Measurements from ENCODE around the gene PMPCA. TPM values are rescaled to one million over a fixed set of nuclear protein-coding genes. Genes with fewer than 3 reads are reported as not detected.

Gene PMPCA
- total and polyA plus RNA-seq, 2 of the 8 experiments (the other 6 are each of a cell fraction or from before 2014, with no cell fraction given) = 60.0 to 88.2 TPM

DNA sequence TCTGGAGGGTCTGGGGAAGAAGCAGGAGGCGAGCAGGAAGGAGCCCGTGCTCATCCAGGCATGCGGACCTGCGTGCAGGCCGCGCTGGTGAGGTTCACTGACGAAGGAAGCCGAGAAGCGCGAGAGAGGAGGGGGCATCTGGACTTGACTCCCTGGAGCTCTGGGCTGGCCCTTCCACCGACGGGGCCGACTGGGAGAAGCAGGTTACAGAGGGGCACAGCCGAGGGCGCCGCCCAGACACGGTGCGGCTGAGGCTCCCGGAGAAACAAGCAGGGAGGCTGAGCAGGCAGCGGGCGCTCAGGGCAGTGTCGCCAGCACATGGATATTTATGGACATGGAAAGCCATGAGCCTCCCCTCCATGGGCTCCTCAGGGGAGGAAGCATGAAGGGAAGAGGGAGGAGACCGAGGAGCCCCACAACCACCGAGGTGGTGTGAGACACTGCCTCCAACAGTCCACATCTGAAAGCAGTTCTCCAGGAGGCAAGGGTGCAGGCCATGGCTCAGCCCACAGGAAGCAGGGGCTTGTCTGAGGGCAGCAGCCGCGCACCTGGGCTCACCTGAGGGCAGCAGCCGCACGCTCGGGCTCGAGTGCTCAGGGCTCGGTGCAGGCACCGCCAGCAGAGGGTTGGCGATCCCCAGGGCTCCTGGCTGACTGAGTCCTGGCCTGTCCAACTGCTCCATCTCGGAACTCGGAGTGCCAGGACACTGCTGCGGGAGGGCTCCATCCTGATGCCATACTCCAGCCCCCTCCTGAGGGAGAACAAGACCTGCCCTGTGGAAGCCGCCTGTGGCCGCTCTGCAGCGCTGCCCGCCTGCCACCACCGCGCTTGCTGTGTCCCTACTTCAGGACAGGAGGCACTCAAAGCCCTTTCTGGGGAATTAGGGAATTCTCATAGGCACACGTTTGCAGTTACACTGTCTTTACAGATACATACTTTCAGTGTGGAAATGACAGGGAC lies 44.9 kb downstream of the PMPCA start (continued):
- TF ChIP-seq, protein P1, sequence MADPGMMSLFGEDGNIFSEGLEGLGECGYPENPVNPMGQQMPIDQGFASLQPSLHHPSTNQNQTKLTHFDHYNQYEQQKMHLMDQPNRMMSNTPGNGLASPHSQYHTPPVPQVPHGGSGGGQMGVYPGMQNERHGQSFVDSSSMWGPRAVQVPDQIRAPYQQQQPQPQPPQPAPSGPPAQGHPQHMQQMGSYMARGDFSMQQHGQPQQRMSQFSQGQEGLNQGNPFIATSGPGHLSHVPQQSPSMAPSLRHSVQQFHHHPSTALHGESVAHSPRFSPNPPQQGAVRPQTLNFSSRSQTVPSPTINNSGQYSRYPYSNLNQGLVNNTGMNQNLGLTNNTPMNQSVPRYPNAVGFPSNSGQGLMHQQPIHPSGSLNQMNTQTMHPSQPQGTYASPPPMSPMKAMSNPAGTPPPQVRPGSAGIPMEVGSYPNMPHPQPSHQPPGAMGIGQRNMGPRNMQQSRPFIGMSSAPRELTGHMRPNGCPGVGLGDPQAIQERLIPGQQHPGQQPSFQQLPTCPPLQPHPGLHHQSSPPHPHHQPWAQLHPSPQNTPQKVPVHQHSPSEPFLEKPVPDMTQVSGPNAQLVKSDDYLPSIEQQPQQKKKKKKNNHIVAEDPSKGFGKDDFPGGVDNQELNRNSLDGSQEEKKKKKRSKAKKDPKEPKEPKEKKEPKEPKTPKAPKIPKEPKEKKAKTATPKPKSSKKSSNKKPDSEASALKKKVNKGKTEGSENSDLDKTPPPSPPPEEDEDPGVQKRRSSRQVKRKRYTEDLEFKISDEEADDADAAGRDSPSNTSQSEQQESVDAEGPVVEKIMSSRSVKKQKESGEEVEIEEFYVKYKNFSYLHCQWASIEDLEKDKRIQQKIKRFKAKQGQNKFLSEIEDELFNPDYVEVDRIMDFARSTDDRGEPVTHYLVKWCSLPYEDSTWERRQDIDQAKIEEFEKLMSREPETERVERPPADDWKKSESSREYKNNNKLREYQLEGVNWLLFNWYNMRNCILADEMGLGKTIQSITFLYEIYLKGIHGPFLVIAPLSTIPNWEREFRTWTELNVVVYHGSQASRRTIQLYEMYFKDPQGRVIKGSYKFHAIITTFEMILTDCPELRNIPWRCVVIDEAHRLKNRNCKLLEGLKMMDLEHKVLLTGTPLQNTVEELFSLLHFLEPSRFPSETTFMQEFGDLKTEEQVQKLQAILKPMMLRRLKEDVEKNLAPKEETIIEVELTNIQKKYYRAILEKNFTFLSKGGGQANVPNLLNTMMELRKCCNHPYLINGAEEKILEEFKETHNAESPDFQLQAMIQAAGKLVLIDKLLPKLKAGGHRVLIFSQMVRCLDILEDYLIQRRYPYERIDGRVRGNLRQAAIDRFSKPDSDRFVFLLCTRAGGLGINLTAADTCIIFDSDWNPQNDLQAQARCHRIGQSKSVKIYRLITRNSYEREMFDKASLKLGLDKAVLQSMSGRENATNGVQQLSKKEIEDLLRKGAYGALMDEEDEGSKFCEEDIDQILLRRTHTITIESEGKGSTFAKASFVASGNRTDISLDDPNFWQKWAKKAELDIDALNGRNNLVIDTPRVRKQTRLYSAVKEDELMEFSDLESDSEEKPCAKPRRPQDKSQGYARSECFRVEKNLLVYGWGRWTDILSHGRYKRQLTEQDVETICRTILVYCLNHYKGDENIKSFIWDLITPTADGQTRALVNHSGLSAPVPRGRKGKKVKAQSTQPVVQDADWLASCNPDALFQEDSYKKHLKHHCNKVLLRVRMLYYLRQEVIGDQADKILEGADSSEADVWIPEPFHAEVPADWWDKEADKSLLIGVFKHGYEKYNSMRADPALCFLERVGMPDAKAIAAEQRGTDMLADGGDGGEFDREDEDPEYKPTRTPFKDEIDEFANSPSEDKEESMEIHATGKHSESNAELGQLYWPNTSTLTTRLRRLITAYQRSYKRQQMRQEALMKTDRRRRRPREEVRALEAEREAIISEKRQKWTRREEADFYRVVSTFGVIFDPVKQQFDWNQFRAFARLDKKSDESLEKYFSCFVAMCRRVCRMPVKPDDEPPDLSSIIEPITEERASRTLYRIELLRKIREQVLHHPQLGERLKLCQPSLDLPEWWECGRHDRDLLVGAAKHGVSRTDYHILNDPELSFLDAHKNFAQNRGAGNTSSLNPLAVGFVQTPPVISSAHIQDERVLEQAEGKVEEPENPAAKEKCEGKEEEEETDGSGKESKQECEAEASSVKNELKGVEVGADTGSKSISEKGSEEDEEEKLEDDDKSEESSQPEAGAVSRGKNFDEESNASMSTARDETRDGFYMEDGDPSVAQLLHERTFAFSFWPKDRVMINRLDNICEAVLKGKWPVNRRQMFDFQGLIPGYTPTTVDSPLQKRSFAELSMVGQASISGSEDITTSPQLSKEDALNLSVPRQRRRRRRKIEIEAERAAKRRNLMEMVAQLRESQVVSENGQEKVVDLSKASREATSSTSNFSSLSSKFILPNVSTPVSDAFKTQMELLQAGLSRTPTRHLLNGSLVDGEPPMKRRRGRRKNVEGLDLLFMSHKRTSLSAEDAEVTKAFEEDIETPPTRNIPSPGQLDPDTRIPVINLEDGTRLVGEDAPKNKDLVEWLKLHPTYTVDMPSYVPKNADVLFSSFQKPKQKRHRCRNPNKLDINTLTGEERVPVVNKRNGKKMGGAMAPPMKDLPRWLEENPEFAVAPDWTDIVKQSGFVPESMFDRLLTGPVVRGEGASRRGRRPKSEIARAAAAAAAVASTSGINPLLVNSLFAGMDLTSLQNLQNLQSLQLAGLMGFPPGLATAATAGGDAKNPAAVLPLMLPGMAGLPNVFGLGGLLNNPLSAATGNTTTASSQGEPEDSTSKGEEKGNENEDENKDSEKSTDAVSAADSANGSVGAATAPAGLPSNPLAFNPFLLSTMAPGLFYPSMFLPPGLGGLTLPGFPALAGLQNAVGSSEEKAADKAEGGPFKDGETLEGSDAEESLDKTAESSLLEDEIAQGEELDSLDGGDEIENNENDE (IDR thresholded peaks at IDR 0.05; ENCODE audit: insufficient replicate concordance, low read length) = no peak
- TF ChIP-seq RFX5 (IDR thresholded peaks at IDR 0.05; ENCODE audit: borderline replicate concordance, low read depth, low read length) (no peak), FOSL1 (IDR thresholded peaks at IDR 0.05; ENCODE audit: insufficient read depth, low read depth, low read length) (no peak), RNF2 (IDR thresholded peaks at IDR 0.05; ENCODE audit: borderline replicate concordance, low read depth, low read length, missing control alignments, poor library complexity, severe bottlenecking) (no peak), NANOG (IDR thresholded peaks at IDR 0.05; ENCODE audit: insufficient read depth, low read depth, low read length, poor library complexity, severe bottlenecking) (no peak), EZH2 (IDR thresholded peaks at IDR 0.05; ENCODE audit: low read depth, low read length, severe bottlenecking) (no peak), CBX8 (IDR thresholded peaks at IDR 0.05; ENCODE audit: borderline replicate concordance, low read depth, low read length) (no peak)

All from H1 (cell line).